HepG2 (cell line): ENCODE measurements around the gene SMIM43. TPM values are rescaled to one million over a fixed set of nuclear protein-coding genes. Genes with fewer than 3 reads are reported as not detected.

Experiments used
- ATAC-seq: fragments of 200-7000 bp; cut with Tn5 transposase; 3 replicates; pipeline ENCODE4 v1.9.1; 2020; ENCODE audit warnings: mild to moderate bottlenecking, moderate library complexity
- BruUV-seq: library from RNA; stranded (reverse); fragments of 400-500 nt; replicated peaks from 2 replicates; lab custom pipeline; 2021; lab: Mats Ljungman, UMichigan
- CTCF ChIA-PET: fragments of 300-600 bp; formaldehyde crosslinking; extraction: SDS; loops from one replicate; lab custom pipeline; 2021; ENCODE audit warnings: low total read pairs, inconsistent platforms, low intra/inter-chr PET ratio; lab: Yijun Ruan, JAX
- POLR2A ChIA-PET: fragments of 350-600 bp; sonication (Branson Sonifier 250); formaldehyde crosslinking; loops from one replicate; lab custom pipeline; 2020; ENCODE audit warnings: antibody characterized with exemption, inconsistent platforms; lab: Yijun Ruan, JAX
- DNase-seq: peaks from one replicate; pipeline ENCODE4 v3.0.0-alpha.2; 2015; ENCODE audit warnings: low spot score
- FAIRE-seq: peaks from 3 replicates; lab custom pipeline; 2011; peaks lifted over from hg19 to GRCh38; lab: Jason Lieb, UNC
- H2AFZ ChIP-seq: one replicate; pipeline ENCODE4 v1.6.1; 2011; ENCODE audit warnings: low read length, inconsistent platforms
- H3K27ac ChIP-seq: fragments of 300-600 bp; 3 replicates; pipeline ENCODE4 v1.8.0; 2011; ENCODE audit warnings: mixed run types, mild to moderate bottlenecking, mixed read lengths, low read length, inconsistent platforms; ENCODE audit not compliant: insufficient read depth; ENCODE audit errors: extremely low read length
- H3K27me3 ChIP-seq, 2 experiments: fragments of 200-600 bp in 1 of 2; 2 replicates in 1 of 2; 3 replicates in 1 of 2; pipeline versions ENCODE4 v1.6.0 to v1.8.0; 2011; ENCODE audit warnings: low read length in 2 of 2, mild to moderate bottlenecking in 2 of 2, moderate library complexity in 2 of 2, inconsistent platforms in 1 of 2; ENCODE audit not compliant: insufficient read depth in 2 of 2, control insufficient read depth in 1 of 2
- H3K36me3 ChIP-seq, 2 experiments: fragments of 200-600 bp in 1 of 2; replicated peaks in 1 of 2; 2 replicates in 1 of 2; 3 replicates in 1 of 2; pipeline versions ENCODE4 v1.5.1 to v1.8.0; 2011; ENCODE audit warnings: low read length in 2 of 2, inconsistent platforms in 1 of 2; ENCODE audit not compliant: insufficient read depth in 2 of 2, control insufficient read depth in 1 of 2
- H3K4me1 ChIP-seq: 2 replicates; pipeline ENCODE4 v1.5.1; 2012; ENCODE audit warnings: low read length, inconsistent platforms; ENCODE audit not compliant: insufficient read depth
- H3K4me2 ChIP-seq: 2 replicates; pipeline ENCODE4 v1.6.0; 2011; ENCODE audit warnings: low read depth, low read length, inconsistent platforms
- H3K4me3 ChIP-seq, 3 experiments: fragments of 200-600 bp in 1 of 3; sonication (generic), shearing (Covaris generic) in 1 of 3; replicated peaks in 1 of 3; 2 replicates each; pipeline ENCODE4 v1.5.1; 2011 to 2016; ENCODE audit warnings: low read length in 3 of 3, inconsistent platforms in 2 of 3, low read depth in 2 of 3, mild to moderate bottlenecking in 2 of 3, control low read depth in 1 of 3, mixed read lengths in 1 of 3; ENCODE audit not compliant: insufficient read depth in 1 of 3
- H3K79me2 ChIP-seq: one replicate; pipeline ENCODE4 v1.6.1; 2011; ENCODE audit warnings: low read length, inconsistent platforms; ENCODE audit not compliant: insufficient read depth
- H3K9ac ChIP-seq: 2 replicates; pipeline ENCODE4 v1.6.0; 2011; ENCODE audit warnings: mild to moderate bottlenecking, low read depth, low read length, inconsistent platforms; ENCODE audit not compliant: insufficient read depth
- H3K9me3 ChIP-seq: 2 replicates; pipeline ENCODE4 v1.5.1; 2012; ENCODE audit warnings: mild to moderate bottlenecking, low read length
- H4K20me1 ChIP-seq: 2 replicates; pipeline ENCODE4 v1.6.0; 2011; ENCODE audit warnings: inconsistent platforms, mild to moderate bottlenecking, low read length, moderate library complexity; ENCODE audit not compliant: insufficient read depth
- FOXJ3 ChIP-seq: sonication (generic); formaldehyde crosslinking; IDR thresholded peaks from 2 replicates; pipeline ENCODE4 v1.4.0; 2020; ENCODE audit warnings: missing genetic modification reagents, mild to moderate bottlenecking, borderline replicate concordance
- NR2F2 ChIP-seq: IDR thresholded peaks from 2 replicates; pipeline ENCODE4 v1.6.1; 2012; ENCODE audit warnings: low read depth, inconsistent platforms, borderline replicate concordance
- PCBP1 ChIP-seq: fragments of 200-400 bp; formaldehyde crosslinking; IDR thresholded peaks from 2 replicates; pipeline ENCODE4 v1.6.1; 2017; ENCODE audit warnings: mild to moderate bottlenecking, low read depth, low read length, borderline replicate concordance
- RFXAP ChIP-seq: sonication (generic); formaldehyde crosslinking; IDR thresholded peaks from 2 replicates; pipeline ENCODE4 v1.4.0; 2020; ENCODE audit warnings: missing genetic modification reagents, borderline replicate concordance
- SNRNP70 ChIP-seq: fragments of 200-400 bp; formaldehyde crosslinking; IDR thresholded peaks from 2 replicates; pipeline ENCODE4 v1.6.1; 2017; ENCODE audit warnings: mild to moderate bottlenecking, low read depth, low read length, moderate library complexity
- SP140L ChIP-seq: sonication (generic); formaldehyde crosslinking; IDR thresholded peaks from 2 replicates; pipeline ENCODE4 v1.4.0; 2020; ENCODE audit warnings: missing genetic modification reagents, borderline replicate concordance
- ZMYM3 ChIP-seq: sonication (generic); formaldehyde crosslinking; IDR thresholded peaks from 2 replicates; pipeline ENCODE4 v1.5.1; 2020; ENCODE audit warnings: mild to moderate bottlenecking, missing genetic modification reagents
- ZNF546 ChIP-seq: sonication (generic); formaldehyde crosslinking; conservative IDR thresholded peaks from 2 replicates; pipeline ENCODE4 v1.8.1; 2023; ENCODE audit warnings: mild to moderate bottlenecking, missing genetic modification reagents
- ZNF550 ChIP-seq: sonication (generic); formaldehyde crosslinking; IDR thresholded peaks from 2 replicates; pipeline ENCODE4 v1.4.0; 2020; ENCODE audit warnings: mild to moderate bottlenecking, missing genetic modification reagents, borderline replicate concordance
- ZNF563 ChIP-seq: sonication (generic); formaldehyde crosslinking; IDR thresholded peaks from 2 replicates; pipeline ENCODE4 v1.8.0; 2022; ENCODE audit warnings: mild to moderate bottlenecking, moderate library complexity, missing genetic modification reagents
- ZNF616 ChIP-seq: sonication (generic); formaldehyde crosslinking; IDR thresholded peaks from 2 replicates; pipeline ENCODE4 v1.5.0; 2020; ENCODE audit warnings: low read depth, mild to moderate bottlenecking, missing genetic modification reagents
- ZNF737 ChIP-seq: sonication (generic); formaldehyde crosslinking; IDR thresholded peaks from 2 replicates; pipeline ENCODE4 v1.5.0; 2020; ENCODE audit warnings: missing genetic modification reagents, mild to moderate bottlenecking, borderline replicate concordance
- WGBS: methylation state at CpG from one replicate; pipeline ENCODE4 v1.1.6; 2017; ENCODE audit warnings: low lambda C conversion rate; 5-methylcytosine and 5-hydroxymethylcytosine counted together
- in situ Hi-C: cut with HindIII; loops from 2 replicates; pipeline ENCODE4 v1.10.0; 2017; ENCODE audit warnings: low pct_unique_long_range_greater_than_20kb; ENCODE audit not compliant: extremely low pct_ligation_motif_present
- intact Hi-C: fragments of 100-400 bp; cut with micrococcal nuclease; formaldehyde crosslinking; loops from one replicate; pipeline ENCODE4 v1.10.0; 2022; ENCODE audit not compliant: unreplicated experiment
- polyA plus RNA-seq, 8 experiments: library from polyadenylated mRNA; depleted of rRNA in 3 of 8; stranded (reverse) in 7 of 8; unstranded in 1 of 8; fragments of >200 nt; fragmentation: Illumina TruSeq in 4 of 8; extraction: Trizol in 4 of 8; gene quantifications; 2 replicates each; pipeline versions ENCODE4 v1.2.1 to v1.2.3, GENCODE V29; 2011 to 2016; ENCODE audit warnings: low read depth in 4 of 8, missing spikeins in 1 of 8, mixed read lengths in 1 of 8; ENCODE audit not compliant: insufficient read depth in 1 of 8
- total RNA-seq, 5 experiments: library from RNA; depleted of rRNA; stranded (reverse); fragments of >200 nt; fragmentation: Illumina TruSeq; extraction: Trizol; gene quantifications; 2 replicates each; pipeline ENCODE4 v1.2.3, GENCODE V29; 2016; ENCODE audit warnings: low read depth in 1 of 5
- TF ChIP-seq, protein P1 (sequence below): sonication (generic); formaldehyde crosslinking; IDR thresholded peaks from 2 replicates; pipeline ENCODE4 v1.8.0; 2023; ENCODE audit warnings: mild to moderate bottlenecking, missing genetic modification reagents
- TF ChIP-seq, protein P2 (sequence below): sonication (generic); formaldehyde crosslinking; IDR thresholded peaks from 2 replicates; pipeline ENCODE4 v1.5.0; 2020; ENCODE audit warnings: mild to moderate bottlenecking, missing genetic modification reagents
- TF ChIP-seq, protein P3 (sequence below): sonication (generic); formaldehyde crosslinking; IDR thresholded peaks from 2 replicates; pipeline ENCODE4 v1.4.0; 2020; ENCODE audit warnings: missing genetic modification reagents

The SMIM43 gene
- total and polyA plus RNA-seq, 2 of the 13 experiments (the other 11 are each of a cell fraction or from before 2014, with no cell fraction given), result not detected

DNA sequence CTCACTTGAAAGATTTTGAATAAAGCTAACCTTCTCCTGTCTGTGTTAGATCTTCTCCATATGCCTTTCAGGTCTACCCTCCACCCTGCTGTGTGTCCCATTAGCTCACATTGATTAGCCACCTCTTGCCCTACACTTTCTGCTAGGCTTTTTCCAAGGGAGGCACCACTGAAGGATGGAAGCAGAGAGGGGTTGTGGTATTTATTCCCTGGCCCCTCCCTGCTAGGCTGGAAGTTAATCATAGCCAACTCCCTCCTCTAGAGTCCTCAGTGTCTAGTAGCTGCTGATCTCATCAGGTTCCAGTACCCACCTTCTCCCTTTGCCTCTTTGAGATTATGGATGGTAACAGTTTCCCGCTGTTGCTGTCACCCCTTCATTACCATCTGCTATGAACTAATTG, 8.9 kb upstream of the SMIM43 start:
- H4K20me1 ChIP-seq, result no peaks in the 10 kb centered on the region
- TF ChIP-seq ZNF546 (CRISPR knock-in tag), result no peak
- TF ChIP-seq, protein P1, sequence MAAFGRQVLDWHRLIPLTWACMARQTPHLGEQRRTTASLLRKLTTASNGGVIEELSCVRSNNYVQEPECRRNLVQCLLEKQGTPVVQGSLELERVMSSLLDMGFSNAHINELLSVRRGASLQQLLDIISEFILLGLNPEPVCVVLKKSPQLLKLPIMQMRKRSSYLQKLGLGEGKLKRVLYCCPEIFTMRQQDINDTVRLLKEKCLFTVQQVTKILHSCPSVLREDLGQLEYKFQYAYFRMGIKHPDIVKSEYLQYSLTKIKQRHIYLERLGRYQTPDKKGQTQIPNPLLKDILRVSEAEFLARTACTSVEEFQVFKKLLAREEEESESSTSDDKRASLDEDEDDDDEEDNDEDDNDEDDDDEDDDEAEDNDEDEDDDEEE, result no peak
- TF ChIP-seq NR2F2, result no peak
- TF ChIP-seq, all 625 proteins: peak for 0
- 0% methylated on average over 1 of the region's 1 CpG for WGBS
- Histone ChIP-seq H3K9ac (no peak overlapping the region), H3K79me2 (no peaks in the 10 kb centered on the region), H3K36me3 (no peaks in the 10 kb centered on the region), H3K4me1 (no peaks in the 10 kb centered on the region), H3K4me2 (no peak overlapping the region), H3K9me3 (no peaks in the 10 kb centered on the region), H3K4me3 (no peak overlapping the region), H3K27ac (no peak overlapping the region), H2AFZ (no peak overlapping the region), H3K27me3 (peaks cover 0 to 19% of the 10 kb centered on the region in 2 experiments; a peak in 3 of 5 replicates)
- DNase-seq, result no peak
- in situ Hi-C loops (no loop called here), intact Hi-C loops (no loop called here)
- no peak for ATAC-seq
- ChIA-PET CTCF (no interaction called here), POLR2A (no interaction called here)
- no TSS peak for BruUV-seq
- no peak for FAIRE-seq

DNA sequence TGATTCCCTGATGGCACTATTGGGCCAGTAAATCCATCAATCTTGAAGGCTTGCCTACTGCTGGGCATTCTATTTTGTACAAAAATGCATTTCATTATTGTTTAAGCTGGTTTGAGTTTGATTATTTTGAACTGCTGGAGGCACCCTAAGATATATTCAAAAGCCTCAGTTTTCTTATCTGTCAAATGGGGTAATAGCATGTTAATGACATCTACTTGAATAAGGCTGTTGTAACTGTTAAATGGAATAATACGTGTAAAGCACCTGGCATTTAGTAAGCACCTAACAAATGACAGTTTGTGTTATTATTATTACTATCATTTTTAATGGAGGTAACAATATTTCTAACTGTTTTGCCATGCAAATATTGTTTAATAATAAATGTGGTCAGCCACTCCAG, 6.9 kb upstream of the SMIM43 start:
- no peaks in the 10 kb centered on the region for H3K36me3 ChIP-seq
- H3K9ac ChIP-seq, result no peak overlapping the region
- no peak overlapping the region for H3K27ac ChIP-seq
- intact Hi-C loops, result no loop called here
- H3K27me3 ChIP-seq, result peaks cover 0 to 25% of the 10 kb centered on the region in 2 experiments; a peak in 4 of 5 replicates
- H3K9me3 ChIP-seq, result no peaks in the 10 kb centered on the region
- H3K4me1 ChIP-seq, result no peaks in the 10 kb centered on the region
- DNase-seq, result no peak
- FAIRE-seq, result no peak
- CTCF ChIA-PET, result no interaction called here
- BruUV-seq, result no TSS peak
- 44% methylated on average over 1 of the region's 1 CpG for WGBS
- H3K4me2 ChIP-seq, result no peak overlapping the region
- H4K20me1 ChIP-seq, result no peaks in the 10 kb centered on the region
- ATAC-seq, result no peak
- H3K79me2 ChIP-seq, result no peaks in the 10 kb centered on the region
- in situ Hi-C loops, result no loop called here
- no peak overlapping the region for H3K4me3 ChIP-seq
- POLR2A ChIA-PET, result no interaction called here
- no peak overlapping the region for H2AFZ ChIP-seq
- no peak for TF ChIP-seq ZNF737 (CRISPR knock-in tag)
- no peak for TF ChIP-seq PCBP1
- TF ChIP-seq ZNF616, result no peak
- no peak for TF ChIP-seq ZNF563 (CRISPR knock-in tag)
- TF ChIP-seq, protein P2, sequence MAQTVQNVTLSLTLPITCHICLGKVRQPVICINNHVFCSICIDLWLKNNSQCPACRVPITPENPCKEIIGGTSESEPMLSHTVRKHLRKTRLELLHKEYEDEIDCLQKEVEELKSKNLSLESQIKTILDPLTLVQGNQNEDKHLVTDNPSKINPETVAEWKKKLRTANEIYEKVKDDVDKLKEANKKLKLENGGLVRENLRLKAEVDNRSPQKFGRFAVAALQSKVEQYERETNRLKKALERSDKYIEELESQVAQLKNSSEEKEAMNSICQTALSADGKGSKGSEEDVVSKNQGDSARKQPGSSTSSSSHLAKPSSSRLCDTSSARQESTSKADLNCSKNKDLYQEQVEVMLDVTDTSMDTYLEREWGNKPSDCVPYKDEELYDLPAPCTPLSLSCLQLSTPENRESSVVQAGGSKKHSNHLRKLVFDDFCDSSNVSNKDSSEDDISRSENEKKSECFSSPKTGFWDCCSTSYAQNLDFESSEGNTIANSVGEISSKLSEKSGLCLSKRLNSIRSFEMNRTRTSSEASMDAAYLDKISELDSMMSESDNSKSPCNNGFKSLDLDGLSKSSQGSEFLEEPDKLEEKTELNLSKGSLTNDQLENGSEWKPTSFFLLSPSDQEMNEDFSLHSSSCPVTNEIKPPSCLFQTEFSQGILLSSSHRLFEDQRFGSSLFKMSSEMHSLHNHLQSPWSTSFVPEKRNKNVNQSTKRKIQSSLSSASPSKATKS (CRISPR knock-in tag), result no peak
- no peak for TF ChIP-seq ZNF550 (CRISPR knock-in tag)
- TF ChIP-seq FOXJ3 (CRISPR knock-in tag), result no peak
- TF ChIP-seq SP140L, result no peak
- TF ChIP-seq SNRNP70, result no peak
- TF ChIP-seq ZMYM3 (CRISPR knock-in tag), result no peak
- no peak for TF ChIP-seq RFXAP
- TF ChIP-seq, protein P3, sequence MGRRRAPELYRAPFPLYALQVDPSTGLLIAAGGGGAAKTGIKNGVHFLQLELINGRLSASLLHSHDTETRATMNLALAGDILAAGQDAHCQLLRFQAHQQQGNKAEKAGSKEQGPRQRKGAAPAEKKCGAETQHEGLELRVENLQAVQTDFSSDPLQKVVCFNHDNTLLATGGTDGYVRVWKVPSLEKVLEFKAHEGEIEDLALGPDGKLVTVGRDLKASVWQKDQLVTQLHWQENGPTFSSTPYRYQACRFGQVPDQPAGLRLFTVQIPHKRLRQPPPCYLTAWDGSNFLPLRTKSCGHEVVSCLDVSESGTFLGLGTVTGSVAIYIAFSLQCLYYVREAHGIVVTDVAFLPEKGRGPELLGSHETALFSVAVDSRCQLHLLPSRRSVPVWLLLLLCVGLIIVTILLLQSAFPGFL (CRISPR knock-in tag), result no peak
